Esophagus (tissue), 2 donors: ENCODE measurements around the gene MFSD1. TPM values are rescaled to one million over a fixed set of nuclear protein-coding genes. Genes with fewer than 3 reads are reported as not detected.

Experiments
- H3K27ac ChIP-seq, 2 donors: one replicate each; pipeline ENCODE4 v1.5.1; 2013; ENCODE audit warnings: low read depth in 2 of 2, mild to moderate bottlenecking in 2 of 2, inconsistent platforms in 1 of 2, low read length in 1 of 2, moderate library complexity in 1 of 2
- H3K27me3 ChIP-seq, 2 donors: one replicate each; pipeline ENCODE4 v1.6.1; 2013; ENCODE audit warnings: low read length in 2 of 2, control low read depth in 1 of 2, mild to moderate bottlenecking in 1 of 2; ENCODE audit not compliant: insufficient read depth in 2 of 2, control insufficient read depth in 1 of 2
- H3K36me3 ChIP-seq, 2 donors: one replicate each; pipeline ENCODE4 v1.6.1; 2013; ENCODE audit warnings: low read length in 1 of 2; ENCODE audit not compliant: control insufficient read depth in 2 of 2, insufficient read depth in 2 of 2
- H3K4me1 ChIP-seq, 2 donors: one replicate each; pipeline ENCODE4 v1.6.1; 2013; ENCODE audit warnings: low read length in 1 of 2; ENCODE audit not compliant: control insufficient read depth in 2 of 2, insufficient read depth in 2 of 2
- H3K4me3 ChIP-seq, 2 donors: one replicate each; pipeline ENCODE4 v1.5.1; 2013; ENCODE audit warnings: low read length in 2 of 2, mild to moderate bottlenecking in 2 of 2, low read depth in 1 of 2, moderate library complexity in 1 of 2
- H3K9me3 ChIP-seq, 2 donors: one replicate each; pipeline ENCODE4 v1.6.1; 2013; ENCODE audit warnings: mild to moderate bottlenecking in 2 of 2, low read depth in 1 of 2, low read length in 1 of 2, moderate library complexity in 1 of 2; ENCODE audit not compliant: control insufficient read depth in 2 of 2, insufficient read depth in 1 of 2
- WGBS, 2 donors: extraction: QIAGEN DNeasy Blood & Tissue Kit; methylation state at CpG; one replicate each; pipeline ENCODE4 v1.1.7; 2013; 5-methylcytosine and 5-hydroxymethylcytosine counted together
- polyA plus RNA-seq, 2 donors: library from polyadenylated mRNA; stranded (reverse); fragments of 200-250 nt; gene quantifications; one replicate each; pipeline ENCODE4 v1.2.3, GENCODE V29; 2013
- donor health status: healthy with polysubstance abuse.
- donor health status: Bipolar disorder and iron deficiency.

The MFSD1 gene
- polyA plus RNA-seq, 2 donors: 41.1 to 53.6 TPM

DNA sequence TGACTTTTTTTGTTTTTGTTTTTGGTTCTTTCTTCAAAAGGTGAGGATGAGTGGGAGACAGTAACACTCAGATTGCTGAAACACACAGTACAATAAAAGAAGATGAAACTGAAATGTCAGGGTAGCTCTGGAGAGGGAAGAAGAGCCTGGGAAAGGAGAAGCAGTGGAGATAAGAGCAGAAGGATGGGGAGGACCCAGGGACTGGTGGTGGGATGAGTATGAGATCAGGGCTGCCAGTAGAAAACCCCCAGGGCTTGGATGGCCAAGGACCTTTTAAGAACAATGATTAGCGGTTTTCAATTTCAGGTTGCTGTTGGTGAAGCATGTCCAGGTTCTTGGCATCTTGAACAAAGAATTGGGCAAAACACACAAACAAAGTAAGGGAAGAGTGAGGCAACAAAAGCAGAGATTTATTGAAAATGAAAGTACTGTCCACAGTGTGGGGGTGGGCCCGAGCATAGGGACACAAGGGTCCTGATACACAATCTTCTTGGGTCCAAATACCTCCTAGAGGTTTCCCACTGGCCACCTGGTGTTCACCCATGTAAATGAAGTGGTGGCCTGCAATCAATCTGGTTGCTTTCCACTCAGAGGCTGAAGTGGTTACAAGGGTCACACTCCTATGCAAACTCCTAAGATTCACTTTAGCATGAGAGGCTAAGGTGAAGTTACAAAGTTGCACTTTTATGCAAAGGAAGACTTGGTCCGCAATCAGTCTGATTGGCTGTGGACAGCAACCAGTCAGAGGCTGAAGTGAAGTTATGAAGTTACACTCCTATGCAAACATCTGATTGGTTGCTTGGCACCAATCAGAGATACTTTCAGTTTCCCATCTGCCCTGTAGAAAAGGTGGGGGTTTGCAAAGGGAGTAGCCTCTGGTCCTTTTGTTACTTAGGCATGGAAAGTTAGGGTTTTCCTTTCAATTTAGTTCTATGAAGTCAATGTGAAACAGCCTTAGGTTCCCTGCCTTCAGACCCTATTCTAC, 26.1 kb upstream of the MFSD1 start:
- Histone ChIP-seq H3K36me3 (no peaks in the 10 kb centered on the region), H3K27ac (no peak overlapping the region), H3K9me3 (no peaks in the 10 kb centered on the region), H3K4me1 (no peaks in the 10 kb centered on the region), H3K27me3 (no peaks in the 10 kb centered on the region), H3K4me3 (no peak overlapping the region)
- 86 to 92% methylated on average over 3 of the region's 3 CpGs for whole genome bisulfite sequencing, 2 donors

- 91 to 93% methylated on average over 7 of the region's 7 CpGs for WGBS, 2 donors
- Histone ChIP-seq H3K4me1 (no peaks in the 10 kb centered on the region), H3K9me3 (no peaks in the 10 kb centered on the region), H3K4me3 (no peak overlapping the region), H3K27ac (no peak overlapping the region), H3K27me3 (no peaks in the 10 kb centered on the region), H3K36me3 (no peaks in the 10 kb centered on the region)
These were observed 25.3 kb upstream of the MFSD1 start for GRCh38 chr3:158776531-158776930.

GRCh38 chr3:158777161-158777873, 24.5 kb upstream of the MFSD1 start:
- no peak overlapping the region for H3K4me3 ChIP-seq
- no peaks in the 10 kb centered on the region for H3K4me1 ChIP-seq
- no peaks in the 10 kb centered on the region for H3K27me3 ChIP-seq
- H3K36me3 ChIP-seq: no peaks in the 10 kb centered on the region
- no peaks in the 10 kb centered on the region for H3K9me3 ChIP-seq
- 85% methylated on average over 3 of the region's 3 CpGs for WGBS, 2 donors
- no peak overlapping the region for H3K27ac ChIP-seq

- H3K27ac ChIP-seq: no peak overlapping the region
These were observed 21.1 kb upstream of the MFSD1 start for GRCh38 chr3:158780766-158781165.

GRCh38 chr3:158781191-158781590, 20.7 kb upstream of the MFSD1 start:
- H3K27ac ChIP-seq: no peak overlapping the region

More at GRCh38 chr3:158780766-158781165, 21.1 kb upstream of the MFSD1 start:
- Histone ChIP-seq H3K36me3 (no peaks in the 10 kb centered on the region), H3K9me3 (no peaks in the 10 kb centered on the region), H3K4me3 (no peak overlapping the region), H3K27me3 (no peaks in the 10 kb centered on the region), H3K4me1 (no peaks in the 10 kb centered on the region)
- 80 to 81% methylated on average over 1 of the region's 1 CpG for WGBS, 2 donors

GRCh38 chr3:158781849-158782248, 20.0 kb upstream of the MFSD1 start:
- Histone ChIP-seq H3K27me3 (no peaks in the 10 kb centered on the region), H3K27ac (no peak overlapping the region), H3K9me3 (no peaks in the 10 kb centered on the region), H3K4me1 (no peaks in the 10 kb centered on the region), H3K4me3 (no peak overlapping the region), H3K36me3 (no peaks in the 10 kb centered on the region)
- 60 to 80% methylated on average over 1 of the region's 1 CpG for WGBS, 2 donors

More at GRCh38 chr3:158781191-158781590, 20.7 kb upstream of the MFSD1 start:
- no peaks in the 10 kb centered on the region for H3K36me3 ChIP-seq
- no peak overlapping the region for H3K4me3 ChIP-seq
- 86 to 92% methylated on average over 2 of the region's 2 CpGs for WGBS, 2 donors
- H3K27me3 ChIP-seq: no peaks in the 10 kb centered on the region
- H3K9me3 ChIP-seq: no peaks in the 10 kb centered on the region
- H3K4me1 ChIP-seq: no peaks in the 10 kb centered on the region

GRCh38 chr3:158782283-158782989, 19.4 kb upstream of the MFSD1 start:
- Histone ChIP-seq H3K9me3 (no peaks in the 10 kb centered on the region), H3K27ac (no peak overlapping the region), H3K4me3 (no peak overlapping the region), H3K27me3 (no peaks in the 10 kb centered on the region), H3K36me3 (no peaks in the 10 kb centered on the region), H3K4me1 (no peaks in the 10 kb centered on the region)
- 63 to 74% methylated on average over 3 of the region's 3 CpGs for WGBS, 2 donors

DNA sequence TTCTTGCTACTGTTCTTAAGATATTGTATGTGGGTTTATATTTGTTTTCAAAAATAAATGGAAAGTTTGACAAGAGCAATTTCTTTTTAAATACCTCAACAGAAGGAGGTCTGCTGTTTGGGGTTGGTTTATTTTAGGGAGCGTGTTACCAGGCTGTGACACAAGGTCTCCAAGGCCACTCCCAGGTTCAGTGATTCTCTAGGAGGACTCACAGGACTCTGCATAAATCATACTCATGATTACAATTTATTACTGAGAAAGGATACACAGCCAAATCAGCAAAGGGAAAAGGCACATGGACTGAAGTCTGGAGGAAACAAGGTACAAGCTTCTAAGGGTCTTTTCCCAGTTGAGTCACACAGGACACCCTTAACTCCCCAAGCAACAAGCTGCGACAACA, 18.8 kb upstream of the MFSD1 start:
- no peaks in the 10 kb centered on the region for H3K36me3 ChIP-seq
- H3K4me3 ChIP-seq: no peak overlapping the region
- H3K9me3 ChIP-seq: no peaks in the 10 kb centered on the region
- 84 to 88% methylated on average over 2 of the region's 2 CpGs for WGBS, 2 donors
- no peak overlapping the region for H3K27ac ChIP-seq
- H3K27me3 ChIP-seq: no peaks in the 10 kb centered on the region
- no peaks in the 10 kb centered on the region for H3K4me1 ChIP-seq

- WGBS, 2 donors: 83 to 85% methylated on average over 3 of the region's 3 CpGs
- Histone ChIP-seq H3K27me3 (no peaks in the 10 kb centered on the region), H3K4me1 (no peaks in the 10 kb centered on the region), H3K27ac (no peak overlapping the region), H3K9me3 (no peaks in the 10 kb centered on the region), H3K36me3 (no peaks in the 10 kb centered on the region), H3K4me3 (no peak overlapping the region)
These were observed 15.9 kb upstream of the MFSD1 start for GRCh38 chr3:158785972-158786371.
